Chondrocyte (in vitro differentiated cells): ENCODE data around the gene NRG4. TPM values are rescaled to one million over a fixed set of nuclear protein-coding genes. Genes with fewer than 3 reads are reported as not detected.
"Not testable (repeated sequence)": the region's sequence is repeated elsewhere in the genome, so short reads cannot be mapped to it uniquely, and the experiment has no call there.

Experiments used
- DNase-seq: peaks from one replicate; pipeline ENCODE4 v3.0.0; 2021; ENCODE audit warnings: mixed read lengths, low spot score
- H3K27ac Mint-ChIP-seq: one replicate; pipeline ENCODE4 v1.8.0; 2021; ENCODE audit warnings: mild to moderate bottlenecking, moderate library complexity, mixed read lengths; ENCODE audit not compliant: unreplicated experiment
- H3K27me3 Mint-ChIP-seq: 2 replicates; pipeline ENCODE4 v1.8.0; 2021; ENCODE audit warnings: low read depth, mixed read lengths
- H3K36me3 Mint-ChIP-seq: 2 replicates; pipeline ENCODE4 v1.8.0; 2021; ENCODE audit warnings: low read depth, mixed read lengths
- H3K4me1 Mint-ChIP-seq: 2 replicates; pipeline ENCODE4 v1.8.0; 2021; ENCODE audit warnings: low read depth, mild to moderate bottlenecking, mixed read lengths
- H3K4me3 Mint-ChIP-seq: one replicate; pipeline ENCODE4 v1.8.0; 2021; ENCODE audit warnings: mild to moderate bottlenecking, moderate library complexity, mixed read lengths; ENCODE audit not compliant: unreplicated experiment
- H3K9me3 Mint-ChIP-seq: 2 replicates; pipeline ENCODE4 v1.8.0; 2021; ENCODE audit warnings: low read depth, mixed read lengths
- total RNA-seq: library from RNA; stranded (reverse); gene quantifications from 3 replicates; pipeline ENCODE4 v1.2.1, GENCODE V29; 2021
- TF ChIP-seq, protein P1 (sequence below): fragments of 200-600 bp; sonication (generic); IDR thresholded peaks from 2 replicates; pipeline ENCODE4 v1.5.0; 2021; ENCODE audit warnings: antibody characterized with exemption, mild to moderate bottlenecking, moderate library complexity

The NRG4 gene
- total RNA-seq, 1 donor from 2014 or later, result not detected

DNA sequence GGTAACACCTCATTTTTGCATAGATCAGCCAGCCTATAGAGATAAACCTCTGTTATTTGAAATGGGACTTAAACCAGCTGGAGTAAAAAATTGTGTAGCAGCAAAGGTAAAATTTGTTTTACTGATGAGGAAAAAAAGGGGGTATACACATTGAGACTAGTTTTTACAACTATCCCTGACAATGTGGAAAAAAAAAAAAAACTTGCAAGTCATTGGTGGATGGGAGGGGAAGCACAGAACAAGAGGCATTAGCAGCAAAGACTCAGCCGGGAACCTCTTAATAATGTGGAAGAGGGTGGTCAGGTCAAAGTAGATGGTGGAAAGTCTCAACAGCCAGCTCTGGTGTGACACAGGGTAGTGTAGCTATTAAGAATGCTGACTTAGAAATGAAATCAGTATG lies 94.1 kb downstream of the NRG4 start:
- TF ChIP-seq, protein P1, sequence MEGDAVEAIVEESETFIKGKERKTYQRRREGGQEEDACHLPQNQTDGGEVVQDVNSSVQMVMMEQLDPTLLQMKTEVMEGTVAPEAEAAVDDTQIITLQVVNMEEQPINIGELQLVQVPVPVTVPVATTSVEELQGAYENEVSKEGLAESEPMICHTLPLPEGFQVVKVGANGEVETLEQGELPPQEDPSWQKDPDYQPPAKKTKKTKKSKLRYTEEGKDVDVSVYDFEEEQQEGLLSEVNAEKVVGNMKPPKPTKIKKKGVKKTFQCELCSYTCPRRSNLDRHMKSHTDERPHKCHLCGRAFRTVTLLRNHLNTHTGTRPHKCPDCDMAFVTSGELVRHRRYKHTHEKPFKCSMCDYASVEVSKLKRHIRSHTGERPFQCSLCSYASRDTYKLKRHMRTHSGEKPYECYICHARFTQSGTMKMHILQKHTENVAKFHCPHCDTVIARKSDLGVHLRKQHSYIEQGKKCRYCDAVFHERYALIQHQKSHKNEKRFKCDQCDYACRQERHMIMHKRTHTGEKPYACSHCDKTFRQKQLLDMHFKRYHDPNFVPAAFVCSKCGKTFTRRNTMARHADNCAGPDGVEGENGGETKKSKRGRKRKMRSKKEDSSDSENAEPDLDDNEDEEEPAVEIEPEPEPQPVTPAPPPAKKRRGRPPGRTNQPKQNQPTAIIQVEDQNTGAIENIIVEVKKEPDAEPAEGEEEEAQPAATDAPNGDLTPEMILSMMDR, result no peak
- DNase-seq, result no peak
- Mint-ChIP-seq H3K27ac (no peak overlapping the region), H3K27me3 (no peaks in the 10 kb centered on the region), H3K4me1 (peaks cover 23% of the 10 kb centered on the region), H3K36me3 (peaks cover 24% of the 10 kb centered on the region), H3K9me3 (no peaks in the 10 kb centered on the region), H3K4me3 (no peak overlapping the region)

DNA sequence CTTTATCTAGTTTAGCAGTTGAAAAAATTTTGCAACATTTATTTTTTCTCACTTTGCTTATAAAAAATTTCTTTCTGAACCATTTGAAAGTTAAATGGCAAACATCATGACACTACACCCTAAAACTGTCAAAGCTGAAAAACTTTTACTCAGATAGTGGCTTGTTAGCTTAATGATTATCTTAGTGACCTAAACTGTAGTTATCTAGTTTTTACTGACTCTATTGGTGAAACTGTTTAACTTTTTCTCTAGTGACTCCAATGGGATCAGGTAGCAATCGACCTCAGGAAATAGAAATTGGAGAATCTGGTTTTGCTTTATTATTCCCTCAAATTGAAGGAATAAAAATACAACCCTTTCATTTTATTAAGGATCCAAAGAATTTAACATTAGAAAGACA lies 95.2 kb downstream of the NRG4 start:
- H3K27me3 Mint-ChIP-seq, result no peaks in the 10 kb centered on the region
- peaks cover 33% of the 10 kb centered on the region for H3K36me3 Mint-ChIP-seq
- no peak for DNase-seq
- no peak overlapping the region for H3K27ac Mint-ChIP-seq
- TF ChIP-seq, protein P1, result no peak
- H3K9me3 Mint-ChIP-seq, result peaks cover 11% of the 10 kb centered on the region
- peaks cover 13% of the 10 kb centered on the region for H3K4me1 Mint-ChIP-seq
- no peak overlapping the region for H3K4me3 Mint-ChIP-seq

DNA sequence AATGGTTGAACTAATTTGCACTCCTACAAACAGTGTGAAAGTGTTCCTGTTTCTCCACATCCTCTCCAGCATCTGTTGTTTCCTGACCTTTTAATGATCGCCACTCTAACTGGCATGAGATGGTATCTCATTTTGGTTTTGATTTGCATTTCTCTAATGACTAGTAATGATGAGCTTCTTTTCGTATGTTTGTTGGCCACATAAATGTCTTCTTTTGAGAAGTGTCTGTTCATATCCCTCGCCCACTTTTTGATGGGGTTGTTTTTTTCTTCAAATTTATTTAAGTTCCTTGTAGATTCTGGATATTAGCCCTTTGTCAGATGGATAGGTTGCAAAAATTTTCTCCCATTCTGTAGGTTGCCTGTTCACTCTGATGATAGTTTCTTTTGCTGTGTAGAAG lies 101.9 kb downstream of the NRG4 start:
- peaks cover 49% of the 10 kb centered on the region for H3K36me3 Mint-ChIP-seq
- DNase-seq, H3K27ac Mint-ChIP-seq, H3K4me3 Mint-ChIP-seq, H3K27me3 Mint-ChIP-seq: not testable (repeated sequence)
- H3K4me1 Mint-ChIP-seq, result peaks cover 11% of the 10 kb centered on the region
- peaks cover 29% of the 10 kb centered on the region for H3K9me3 Mint-ChIP-seq

GRCh38 chr15:75905231-75905630 lies 107.0 kb downstream of the NRG4 start:
- no peaks in the 10 kb centered on the region for H3K27me3 Mint-ChIP-seq
- peaks cover 14% of the 10 kb centered on the region for H3K36me3 Mint-ChIP-seq
- TF ChIP-seq, protein P1, result no peak
- DNase-seq, result no peak
- peak overlapping the region; percentile 36 for H3K27ac Mint-ChIP-seq
- peaks cover 39% of the 10 kb centered on the region for H3K4me1 Mint-ChIP-seq
- H3K9me3 Mint-ChIP-seq, result peaks cover 1% of the 10 kb centered on the region
- H3K4me3 Mint-ChIP-seq, result peak overlapping the region; percentile 98

GRCh38 chr15:75903331-75904239 lies 108.6 kb downstream of the NRG4 start, which contains the start of gene FBXO22:
Gene FBXO22 (plus strand): TSS chr15:75903878. CDS start chr15:75903964, 86 bp downstream.
- peaks cover 39% of the 10 kb centered on the region for H3K4me1 Mint-ChIP-seq
- peaks cover 5% of the 10 kb centered on the region for H3K36me3 Mint-ChIP-seq

More at GRCh38 chr15:75903331-75904239, 108.6 kb downstream of the NRG4 start, which contains the start of gene FBXO22:
- peak within 1 kb of the TSS; percentile 98 for H3K27ac Mint-ChIP-seq
- H3K9me3 Mint-ChIP-seq, result no peaks in the 10 kb centered on the region
- no peaks in the 10 kb centered on the region for H3K27me3 Mint-ChIP-seq
- TF ChIP-seq, protein P1, result no peak
- DNase-seq, result peak; percentile 98
- H3K4me3 Mint-ChIP-seq, result peak within 1 kb of the TSS; percentile 98
